SHP77 (cell line): ENCODE data around the gene PPM1G.
"Not testable (repeated sequence)": the region's sequence is repeated elsewhere in the genome, so short reads cannot be mapped to it uniquely, and the experiment has no call there.

Experiments used
- DNase-seq, 2 experiments: peaks; one replicate each; lab custom pipeline; 2025; lab: John Stamatoyannopoulos, UW

Gene PPM1G

DNA sequence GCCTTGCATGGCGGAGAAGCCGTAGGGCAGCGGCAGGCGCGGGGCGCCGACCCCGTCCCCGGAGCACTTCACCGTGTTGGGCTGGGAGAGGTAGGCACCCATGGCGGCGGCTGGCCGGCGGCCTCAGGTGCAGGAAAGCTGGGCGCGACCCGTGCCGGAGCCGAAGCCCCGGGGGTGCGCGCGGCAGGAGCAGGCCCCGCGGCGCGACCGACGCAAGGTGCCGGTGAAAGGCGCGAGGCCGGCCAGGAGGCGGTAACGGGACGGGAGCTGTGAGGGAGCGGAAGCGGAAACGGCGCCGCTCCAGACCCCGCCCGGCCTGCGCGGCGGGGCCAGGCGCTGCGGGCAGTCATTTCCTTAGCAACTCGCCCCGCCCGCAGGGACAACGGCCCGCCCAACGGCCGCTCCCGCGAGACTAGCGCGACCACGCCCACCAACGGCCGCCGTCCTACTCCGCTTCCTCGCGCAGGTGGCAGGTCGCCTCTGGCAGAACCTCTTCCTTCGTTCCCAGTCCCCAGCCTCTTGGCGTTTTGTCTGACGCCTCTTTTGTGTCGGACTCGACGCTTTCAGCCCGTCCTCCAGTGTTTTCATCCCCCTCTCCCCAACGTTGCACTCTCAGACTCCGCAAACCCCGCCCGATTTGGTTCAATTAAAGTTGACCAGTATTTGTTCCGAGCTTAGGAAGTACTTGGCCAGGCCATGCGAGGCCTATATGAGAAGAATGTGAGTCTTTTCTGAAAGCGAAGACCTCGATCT, at the start of gene PPM1G:
PPM1G (minus strand) TSS at position 271 of the 753 bp plus-strand sequence; CDS start at position 102, 169 bp downstream.
- DNase-seq, result peak; percentile 88 to 93

DNA sequence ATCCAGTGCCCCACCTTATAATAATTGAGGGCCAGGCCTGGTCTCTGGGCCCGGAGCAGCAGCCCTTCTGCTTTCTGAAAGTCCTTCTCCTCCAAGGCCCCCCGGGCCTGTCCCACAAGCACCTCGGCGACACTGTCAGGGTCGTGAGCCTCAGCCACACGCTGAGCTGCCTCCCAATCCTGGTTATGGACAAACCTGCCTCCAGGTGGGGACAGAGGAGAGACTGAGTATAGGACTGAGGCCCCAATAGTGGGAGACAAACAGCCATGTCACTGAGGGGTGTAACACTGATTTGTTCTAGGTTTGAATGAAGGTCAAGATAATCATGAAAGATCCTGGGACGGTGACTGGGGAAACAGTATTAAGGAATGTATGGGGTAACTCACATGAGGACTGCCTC, 44.6 kb upstream of the PPM1G start:
- no peak for DNase-seq

DNA sequence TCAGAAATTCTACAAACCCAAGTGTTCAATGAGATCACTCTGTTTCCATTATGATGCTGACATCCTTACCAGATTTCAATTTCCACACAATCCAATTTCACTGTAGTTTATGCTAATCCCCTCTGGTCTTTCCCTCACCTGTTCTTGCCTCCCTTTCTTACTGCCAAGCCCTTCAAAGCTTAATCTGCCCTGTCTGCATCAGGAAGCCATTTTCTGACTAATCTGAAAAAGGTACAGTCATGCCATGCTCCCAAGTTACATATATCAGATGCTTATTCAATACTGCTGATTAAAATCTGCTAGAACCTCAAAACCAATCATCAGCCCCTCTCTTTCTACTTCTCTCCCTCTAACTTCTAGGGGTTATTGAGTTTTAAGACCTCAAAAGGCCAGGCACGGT, 41.7 kb upstream of the PPM1G start:
- DNase-seq, result no peak

DNA sequence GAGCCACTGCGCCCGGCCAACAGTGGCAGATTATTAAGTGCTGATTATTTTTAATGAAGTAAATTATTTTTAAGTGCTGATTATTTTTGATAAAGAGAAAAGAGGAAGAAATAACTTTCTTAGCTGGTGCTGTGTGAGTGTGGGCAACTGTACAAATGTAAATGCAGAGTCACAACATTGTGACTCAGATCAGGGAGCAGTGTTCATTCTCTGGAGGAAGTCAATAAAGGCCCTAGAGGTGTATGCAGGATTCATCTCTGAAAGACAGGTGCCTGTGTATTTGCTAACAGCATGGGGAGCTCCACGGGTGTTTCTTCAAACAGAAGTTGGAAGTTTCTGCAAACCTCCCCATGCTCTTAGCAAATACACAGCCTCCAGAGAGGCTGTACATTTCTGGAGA, 39.0 kb upstream of the PPM1G start:
- DNase-seq, result no peak

GRCh38 chr2:27446057-27446456, 36.7 kb upstream of the PPM1G start:
- no peak for DNase-seq

- DNase-seq, result no peak
These were observed 36.2 kb upstream of the PPM1G start for GRCh38 chr2:27445615-27446014.

- no peak for DNase-seq
These were observed 35.8 kb upstream of the PPM1G start for GRCh38 chr2:27445155-27445554.

- no peak for DNase-seq
These were observed 33.5 kb upstream of the PPM1G start for GRCh38 chr2:27442920-27443282.

GRCh38 chr2:27441958-27442919, 32.8 kb upstream of the PPM1G start, which contains the start of gene KRTCAP3:
Gene KRTCAP3, plus strand, starts transcription at chr2:27442381. Its CDS starts 32 bp downstream, at chr2:27442413.
- DNase-seq, result no peak

DNA sequence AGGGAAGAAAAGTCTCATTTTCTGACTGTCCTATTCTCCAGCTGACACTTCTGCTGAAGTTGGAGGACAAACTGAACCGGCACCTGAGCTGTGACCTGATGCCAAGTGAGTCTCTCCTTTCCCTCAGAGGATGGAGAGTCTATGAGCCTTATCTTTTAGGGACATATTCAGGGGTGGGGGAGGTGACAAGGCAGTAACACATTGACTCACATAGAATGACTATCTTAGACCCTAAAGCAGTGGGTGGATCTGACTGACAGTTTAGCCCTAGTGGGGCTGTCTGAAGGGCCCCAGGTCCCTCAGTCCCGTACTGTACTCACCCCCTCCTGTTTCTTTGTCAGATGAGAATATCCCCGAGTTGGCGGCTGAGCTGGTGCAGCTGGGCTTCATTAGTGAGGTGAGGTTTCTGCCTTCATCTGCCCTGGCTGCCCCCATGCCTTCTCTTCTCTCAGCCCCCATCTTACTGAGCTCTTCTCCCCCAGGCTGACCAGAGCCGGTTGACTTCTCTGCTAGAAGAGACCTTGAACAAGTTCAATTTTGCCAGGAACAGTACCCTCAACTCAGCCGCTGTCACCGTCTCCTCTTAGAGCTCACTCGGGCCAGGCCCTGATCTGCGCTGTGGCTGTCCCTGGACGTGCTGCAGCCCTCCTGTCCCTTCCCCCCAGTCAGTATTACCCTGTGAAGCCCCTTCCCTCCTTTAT, 32.0 kb upstream of the PPM1G start:
- DNase-seq, result no peak

- DNase-seq, result no peak
These were observed 26.2 kb upstream of the PPM1G start for GRCh38 chr2:27435628-27436027.

DNA sequence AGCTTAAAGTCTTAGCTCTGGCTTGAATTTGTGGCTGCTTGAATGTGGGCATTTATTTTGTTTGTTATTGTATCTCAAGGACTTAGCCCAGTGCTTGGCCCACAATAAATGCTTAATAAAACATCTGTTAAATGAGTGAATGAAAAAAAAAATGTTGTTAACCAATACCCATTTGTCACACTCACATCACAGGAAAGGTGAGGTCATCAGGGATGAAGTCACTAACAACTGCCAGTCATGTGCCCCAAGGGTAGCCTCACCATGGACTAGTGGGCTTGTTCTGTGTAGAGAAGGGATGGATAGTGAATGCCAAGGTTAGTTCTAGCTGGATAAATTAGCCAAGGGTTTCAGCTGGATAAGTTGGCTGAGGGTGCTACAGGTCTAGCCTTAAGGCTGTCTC, 22.0 kb upstream of the PPM1G start:
- no peak for DNase-seq

DNA sequence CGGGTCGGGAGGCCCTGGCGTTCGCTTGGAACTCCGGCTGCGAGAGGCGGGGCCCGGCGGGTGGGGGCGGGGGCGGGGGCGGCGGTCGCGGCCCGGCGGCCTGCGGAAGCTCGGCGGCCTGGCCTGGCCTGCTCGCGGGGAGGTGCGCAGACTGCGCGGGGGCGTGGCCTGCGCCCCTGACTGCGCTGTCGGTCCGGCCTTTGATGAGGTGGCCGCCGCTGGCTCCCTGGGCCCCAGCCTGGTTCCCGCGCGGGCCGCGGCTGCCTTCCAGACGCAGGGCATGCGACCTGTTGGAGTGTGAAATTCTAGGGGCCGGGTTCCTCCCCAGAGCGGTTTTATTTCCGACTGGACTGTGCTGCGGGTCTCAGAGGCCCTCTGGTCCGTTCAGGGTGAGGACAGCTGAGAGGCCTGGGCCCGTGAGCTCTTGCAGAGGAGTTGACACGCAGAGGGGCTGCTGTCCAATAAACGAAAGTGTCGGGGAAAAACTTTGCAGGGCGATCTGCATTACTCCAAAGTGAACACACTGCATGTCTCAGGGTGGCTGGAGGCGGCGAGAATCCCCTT, 19.7 kb upstream of the PPM1G start:
- peak; percentile 53 to 79 for DNase-seq

- peak; percentile 79 to 89 for DNase-seq
These were observed 19.0 kb upstream of the PPM1G start, which contains the start of gene NRBP1 for GRCh38 chr2:27428213-27428977. Gene NRBP1, plus strand, starts transcription at chr2:27428631. Its CDS starts 4,643 bp downstream, at chr2:27433274.

DNA sequence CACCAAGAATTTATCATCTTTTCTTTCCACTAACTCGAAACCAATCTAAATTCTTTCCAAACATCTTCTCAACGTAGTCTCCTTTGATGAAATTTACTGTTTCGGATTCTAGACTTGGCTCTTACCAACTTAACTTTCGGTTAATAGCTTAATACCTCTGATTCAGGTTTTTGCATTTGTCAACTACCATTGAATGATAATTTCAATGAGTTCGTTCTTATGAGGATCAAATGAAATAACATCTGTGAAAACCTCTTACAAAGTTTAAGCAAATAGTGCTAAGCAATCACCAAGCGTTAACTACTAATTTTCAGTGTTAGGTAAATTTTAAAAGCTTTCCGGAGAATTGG, 18.4 kb upstream of the PPM1G start:
- DNase-seq, result no peak

DNA sequence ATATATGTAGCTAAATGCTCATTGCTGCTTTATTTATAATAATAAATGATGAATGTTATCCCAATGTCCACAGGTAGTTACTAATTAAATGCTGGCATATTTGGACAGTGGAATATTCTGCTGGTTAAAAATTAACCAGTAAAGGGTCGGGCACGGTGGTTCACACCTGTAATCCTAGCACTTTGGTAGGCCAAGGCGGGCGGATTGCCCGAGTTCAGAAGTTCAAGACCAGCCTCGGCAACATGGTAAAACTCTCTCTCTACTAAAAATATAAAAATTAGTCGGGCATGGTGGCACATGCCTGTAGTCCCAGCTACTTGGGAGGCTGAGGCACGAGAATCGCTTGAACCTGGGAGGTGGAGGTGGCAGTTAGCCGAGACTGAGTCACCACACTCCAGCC, 15.6 kb upstream of the PPM1G start:
- DNase-seq, result not testable (repeated sequence)

DNA sequence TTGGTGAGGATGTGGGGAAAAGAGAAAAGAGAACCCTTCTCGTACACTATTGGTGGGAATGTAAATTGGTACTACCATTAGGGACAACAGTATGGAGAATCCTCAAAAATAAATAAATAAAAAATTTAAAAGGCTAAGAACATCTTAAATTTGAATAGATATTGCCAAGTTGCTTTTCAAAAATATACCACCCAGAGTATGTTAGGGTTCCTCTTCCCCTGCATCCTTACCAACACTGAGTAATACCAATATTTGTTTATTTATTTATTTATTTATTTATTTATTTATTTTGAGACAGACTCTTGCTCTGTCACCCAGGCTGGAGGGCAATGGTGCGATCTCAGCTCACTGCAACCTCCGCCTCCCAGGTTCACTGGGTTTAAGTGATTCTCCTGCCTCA, 13.6 kb upstream of the PPM1G start:
- DNase-seq, result no peak

DNA sequence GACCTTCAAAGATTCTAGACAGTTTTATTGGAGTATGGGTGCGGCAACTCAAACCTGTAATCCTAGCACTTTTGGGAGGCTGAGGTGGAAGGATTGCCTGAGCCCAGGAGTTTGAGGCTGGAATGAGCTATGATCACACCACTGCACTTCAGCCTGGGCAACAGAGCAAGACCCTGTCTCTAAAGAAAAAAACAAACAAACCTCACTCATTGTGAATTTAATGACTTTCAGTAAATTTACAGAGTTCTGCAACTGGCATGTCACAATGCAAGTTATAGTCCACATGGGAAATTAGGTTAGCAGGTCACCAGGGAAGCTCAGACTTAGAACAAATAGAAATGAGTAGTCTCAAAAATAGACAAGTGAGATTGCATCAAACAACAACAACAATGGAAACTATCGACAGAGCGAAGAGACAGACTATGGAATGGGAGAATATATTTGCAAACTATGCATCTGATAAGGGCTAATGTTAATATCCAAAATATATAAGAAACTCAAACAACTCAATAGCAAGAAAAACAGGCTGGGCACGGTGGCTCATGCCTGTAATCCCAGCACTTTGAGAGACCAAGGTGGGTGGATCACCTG, 12.4 kb upstream of the PPM1G start:
- no peak for DNase-seq

- no peak for DNase-seq
These were observed 11.6 kb upstream of the PPM1G start for GRCh38 chr2:27420996-27421395.

DNA sequence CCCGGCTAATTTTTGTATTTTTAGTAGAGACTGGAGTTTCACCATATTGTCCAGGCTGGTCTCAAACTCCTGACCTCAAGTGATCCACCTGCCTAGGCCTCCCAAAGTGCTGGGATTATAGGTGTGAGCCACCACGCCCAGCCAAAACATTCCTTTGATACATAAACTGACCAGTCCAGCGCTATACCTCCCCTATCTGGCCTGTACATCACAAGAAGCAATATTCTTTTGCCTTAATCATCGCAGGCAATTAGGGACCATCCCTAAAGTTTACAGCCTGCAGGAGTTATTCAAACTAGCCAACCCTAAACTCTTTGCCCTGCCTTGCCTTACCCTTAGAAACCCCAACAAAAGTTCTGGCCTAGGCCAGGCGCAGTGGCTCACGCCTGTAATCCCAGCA, 6.8 kb upstream of the PPM1G start:
- no peak for DNase-seq
